ENCODE results near the gene ADAMTSL1.

The ADAMTSL1 gene

GRCh38 chr9:18555105-18555883 lies 81.3 kb downstream of the ADAMTSL1 start:
- no peak for DNase-seq (ENCODE audit: low read depth in 1 of 2, low spot score in 1 of 2)
- TF ChIP-seq, protein P1, sequence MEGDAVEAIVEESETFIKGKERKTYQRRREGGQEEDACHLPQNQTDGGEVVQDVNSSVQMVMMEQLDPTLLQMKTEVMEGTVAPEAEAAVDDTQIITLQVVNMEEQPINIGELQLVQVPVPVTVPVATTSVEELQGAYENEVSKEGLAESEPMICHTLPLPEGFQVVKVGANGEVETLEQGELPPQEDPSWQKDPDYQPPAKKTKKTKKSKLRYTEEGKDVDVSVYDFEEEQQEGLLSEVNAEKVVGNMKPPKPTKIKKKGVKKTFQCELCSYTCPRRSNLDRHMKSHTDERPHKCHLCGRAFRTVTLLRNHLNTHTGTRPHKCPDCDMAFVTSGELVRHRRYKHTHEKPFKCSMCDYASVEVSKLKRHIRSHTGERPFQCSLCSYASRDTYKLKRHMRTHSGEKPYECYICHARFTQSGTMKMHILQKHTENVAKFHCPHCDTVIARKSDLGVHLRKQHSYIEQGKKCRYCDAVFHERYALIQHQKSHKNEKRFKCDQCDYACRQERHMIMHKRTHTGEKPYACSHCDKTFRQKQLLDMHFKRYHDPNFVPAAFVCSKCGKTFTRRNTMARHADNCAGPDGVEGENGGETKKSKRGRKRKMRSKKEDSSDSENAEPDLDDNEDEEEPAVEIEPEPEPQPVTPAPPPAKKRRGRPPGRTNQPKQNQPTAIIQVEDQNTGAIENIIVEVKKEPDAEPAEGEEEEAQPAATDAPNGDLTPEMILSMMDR (IDR thresholded peaks at IDR 0.05; ENCODE audit: insufficient read depth, low read length) = no peak
- Histone ChIP-seq H3K4me3 (replicated peaks; ENCODE audit: insufficient read depth, low read length) (no peak overlapping the region), H3K27ac (replicated peaks) (no peak overlapping the region), H3K27me3 (ENCODE audit: insufficient read depth, poor library complexity, severe bottlenecking) (no peaks in the 10 kb centered on the region)

DNA sequence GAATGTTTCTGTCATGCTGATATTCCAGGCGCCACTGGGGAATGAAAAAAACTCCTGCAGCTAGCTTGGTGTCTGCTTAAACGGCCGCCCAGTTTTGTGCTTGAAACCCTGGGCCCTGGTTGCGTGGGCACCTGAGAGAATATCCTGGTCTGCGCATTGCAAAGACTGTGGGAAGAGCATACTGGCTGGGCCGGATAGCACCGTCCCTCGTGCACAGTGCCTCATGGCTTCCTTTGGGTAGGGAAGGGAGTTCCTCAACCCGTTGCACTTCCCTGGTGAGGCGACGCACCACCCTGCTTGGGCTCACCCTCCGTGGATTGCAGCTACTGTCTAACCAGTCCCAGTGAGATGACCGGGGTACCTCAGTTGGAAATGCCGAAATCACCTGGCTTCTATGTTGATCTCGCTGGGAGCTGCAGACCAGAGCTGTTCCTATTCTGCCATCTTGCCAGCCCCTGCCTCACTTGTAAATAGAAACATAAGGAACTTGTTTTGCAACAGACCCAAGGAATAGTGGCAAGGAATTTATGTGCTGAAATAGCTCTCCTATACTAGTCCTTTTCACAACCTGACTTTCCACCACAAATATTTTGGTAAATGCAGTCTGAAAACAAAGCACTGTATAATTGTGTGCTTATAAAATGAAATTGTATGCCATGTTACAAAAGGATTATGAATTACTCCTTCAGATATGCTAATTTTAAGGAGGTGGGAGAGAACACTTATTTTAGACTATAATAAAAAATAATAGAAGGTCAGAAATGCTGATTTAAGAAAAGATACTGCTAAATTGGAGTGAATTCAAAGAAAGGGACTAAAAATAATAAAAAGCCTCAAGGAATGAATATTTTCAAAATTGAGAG lies 90.3 kb downstream of the ADAMTSL1 start:
- TF ChIP-seq, protein P1 (IDR thresholded peaks at IDR 0.05; ENCODE audit: insufficient read depth, low read length) = no peak
- TF ChIP-seq, protein P2, sequence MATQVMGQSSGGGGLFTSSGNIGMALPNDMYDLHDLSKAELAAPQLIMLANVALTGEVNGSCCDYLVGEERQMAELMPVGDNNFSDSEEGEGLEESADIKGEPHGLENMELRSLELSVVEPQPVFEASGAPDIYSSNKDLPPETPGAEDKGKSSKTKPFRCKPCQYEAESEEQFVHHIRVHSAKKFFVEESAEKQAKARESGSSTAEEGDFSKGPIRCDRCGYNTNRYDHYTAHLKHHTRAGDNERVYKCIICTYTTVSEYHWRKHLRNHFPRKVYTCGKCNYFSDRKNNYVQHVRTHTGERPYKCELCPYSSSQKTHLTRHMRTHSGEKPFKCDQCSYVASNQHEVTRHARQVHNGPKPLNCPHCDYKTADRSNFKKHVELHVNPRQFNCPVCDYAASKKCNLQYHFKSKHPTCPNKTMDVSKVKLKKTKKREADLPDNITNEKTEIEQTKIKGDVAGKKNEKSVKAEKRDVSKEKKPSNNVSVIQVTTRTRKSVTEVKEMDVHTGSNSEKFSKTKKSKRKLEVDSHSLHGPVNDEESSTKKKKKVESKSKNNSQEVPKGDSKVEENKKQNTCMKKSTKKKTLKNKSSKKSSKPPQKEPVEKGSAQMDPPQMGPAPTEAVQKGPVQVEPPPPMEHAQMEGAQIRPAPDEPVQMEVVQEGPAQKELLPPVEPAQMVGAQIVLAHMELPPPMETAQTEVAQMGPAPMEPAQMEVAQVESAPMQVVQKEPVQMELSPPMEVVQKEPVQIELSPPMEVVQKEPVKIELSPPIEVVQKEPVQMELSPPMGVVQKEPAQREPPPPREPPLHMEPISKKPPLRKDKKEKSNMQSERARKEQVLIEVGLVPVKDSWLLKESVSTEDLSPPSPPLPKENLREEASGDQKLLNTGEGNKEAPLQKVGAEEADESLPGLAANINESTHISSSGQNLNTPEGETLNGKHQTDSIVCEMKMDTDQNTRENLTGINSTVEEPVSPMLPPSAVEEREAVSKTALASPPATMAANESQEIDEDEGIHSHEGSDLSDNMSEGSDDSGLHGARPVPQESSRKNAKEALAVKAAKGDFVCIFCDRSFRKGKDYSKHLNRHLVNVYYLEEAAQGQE (IDR thresholded peaks at IDR 0.05; ENCODE audit: insufficient replicate concordance, low read depth) = no peak
- TF ChIP-seq SPI1 (IDR thresholded peaks at IDR 0.05; ENCODE audit: borderline replicate concordance, low read depth) = no peak
- TF ChIP-seq GABPA (IDR thresholded peaks at IDR 0.05; ENCODE audit: low read depth) = no peak
- TF ChIP-seq POLR2AphosphoS5 (IDR thresholded peaks at IDR 0.05; ENCODE audit: low read depth) = no peak

GRCh38 chr9:18566121-18566520 lies 92.2 kb downstream of the ADAMTSL1 start:
- TF ChIP-seq GABPA (IDR thresholded peaks at IDR 0.05; ENCODE audit: low read depth) = no peak
- TF ChIP-seq, protein P2 (IDR thresholded peaks at IDR 0.05; ENCODE audit: insufficient replicate concordance, low read depth) = no peak
- no peak for TF ChIP-seq SPI1 (IDR thresholded peaks at IDR 0.05; ENCODE audit: borderline replicate concordance, low read depth)
- TF ChIP-seq POLR2AphosphoS5 (IDR thresholded peaks at IDR 0.05; ENCODE audit: low read depth) = no peak
- TF ChIP-seq, protein P1 (IDR thresholded peaks at IDR 0.05; ENCODE audit: insufficient read depth, low read length) = no peak
- H3K27ac ChIP-seq (replicated peaks) = no peak overlapping the region
- DNase-seq (ENCODE audit: low read depth in 1 of 2, low spot score in 1 of 2) = no peak
- H3K4me3 ChIP-seq (replicated peaks; ENCODE audit: insufficient read depth, low read length) = no peak overlapping the region
- no peaks in the 10 kb centered on the region for H3K27me3 ChIP-seq (ENCODE audit: insufficient read depth, poor library complexity, severe bottlenecking)

More for the DNA sequence above, 90.3 kb downstream of the ADAMTSL1 start:
- Histone ChIP-seq H3K4me3 (replicated peaks; ENCODE audit: insufficient read depth, low read length) (no peak overlapping the region), H3K27me3 (ENCODE audit: insufficient read depth, poor library complexity, severe bottlenecking) (no peaks in the 10 kb centered on the region), H3K27ac (replicated peaks) (no peak overlapping the region)
- no peak for DNase-seq (ENCODE audit: low read depth in 1 of 2, low spot score in 1 of 2)

Measured in HL-60 (cell line).